Immature natural killer cell (primary cell): ENCODE data around the gene SLITRK6. TPM values are rescaled to one million over a fixed set of nuclear protein-coding genes. Genes with fewer than 3 reads are reported as not detected.
"Not testable (repeated sequence)": the region's sequence is repeated elsewhere in the genome, so short reads cannot be mapped to it uniquely, and the experiment has no call there.

ENCODE experiments used
- DNase-seq, 3 donors: peaks; one replicate each; pipeline ENCODE4 v3.0.0; 2022; ENCODE audit warnings: mixed read lengths in 1 of 3
- H3K27ac Mint-ChIP-seq, 6 donors: one replicate each; pipeline ENCODE4 v1.8.0; 2020; ENCODE audit warnings: mixed read lengths in 6 of 6, mild to moderate bottlenecking in 5 of 6, inconsistent platforms in 4 of 6, moderate library complexity in 3 of 6
- H3K27me3 Mint-ChIP-seq, 3 donors: one replicate each; pipeline ENCODE4 v1.8.0; 2020 to 2021; ENCODE audit warnings: low read depth in 3 of 3, mild to moderate bottlenecking in 3 of 3, mixed read lengths in 3 of 3, moderate library complexity in 3 of 3, inconsistent platforms in 1 of 3
- H3K36me3 Mint-ChIP-seq, 3 donors: one replicate each; pipeline ENCODE4 v1.8.0; 2020; ENCODE audit warnings: mixed read lengths in 3 of 3, inconsistent platforms in 2 of 3, mild to moderate bottlenecking in 2 of 3
- H3K4me1 Mint-ChIP-seq, 2 donors: one replicate each; pipeline ENCODE4 v1.8.0; 2020; ENCODE audit warnings: inconsistent platforms in 2 of 2, mild to moderate bottlenecking in 2 of 2, mixed read lengths in 2 of 2, moderate library complexity in 1 of 2
- H3K4me3 Mint-ChIP-seq, 5 donors: one replicate each; pipeline ENCODE4 v1.8.0; 2020; ENCODE audit warnings: mild to moderate bottlenecking in 5 of 5, mixed read lengths in 5 of 5, inconsistent platforms in 3 of 5, moderate library complexity in 3 of 5
- H3K9me3 Mint-ChIP-seq, 6 donors: one replicate each; pipeline ENCODE4 v1.8.0; 2020; ENCODE audit warnings: mild to moderate bottlenecking in 6 of 6, mixed read lengths in 6 of 6, inconsistent platforms in 4 of 6, moderate library complexity in 3 of 6
- polyA plus RNA-seq, 3 donors: library from polyadenylated mRNA; unstranded; fragments of 300-500 nt; fragmentation: Illumina TruSeq; gene quantifications; one replicate each; pipeline ENCODE4 v1.2.3, GENCODE V29; 2021

Gene SLITRK6
- polyA plus RNA-seq, 3 donors from 2014 or later: not detected

DNA sequence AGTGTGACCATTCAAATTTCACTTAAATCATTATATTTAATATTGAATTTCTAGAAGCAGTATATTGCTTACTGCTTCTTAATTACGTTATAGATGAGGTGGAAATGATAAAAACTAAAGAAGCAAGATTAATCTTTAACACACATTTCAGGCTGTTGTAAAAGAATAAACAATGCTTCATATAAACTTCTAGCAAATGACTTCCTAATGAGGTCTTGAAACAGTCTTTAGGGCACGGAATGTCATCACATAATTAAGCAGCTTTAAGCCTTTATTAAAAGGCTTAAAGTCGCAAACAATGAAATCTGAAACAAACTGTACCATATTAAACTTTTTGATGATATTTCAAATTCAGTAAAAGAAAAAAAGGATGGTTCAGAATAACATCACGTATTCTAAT is 1.9 kb downstream of the SLITRK6 start:
- Mint-ChIP-seq H3K4me3 (no peak overlapping the region), H3K27ac (no peak overlapping the region), H3K36me3 (no peaks in the 10 kb centered on the region), H3K9me3 (peaks cover 0 to 12% (median 3%) of the 10 kb centered on the region in 6 donors), H3K27me3 (no peaks in the 10 kb centered on the region), H3K4me1 (no peaks in the 10 kb centered on the region)
- DNase-seq: no peak

DNA sequence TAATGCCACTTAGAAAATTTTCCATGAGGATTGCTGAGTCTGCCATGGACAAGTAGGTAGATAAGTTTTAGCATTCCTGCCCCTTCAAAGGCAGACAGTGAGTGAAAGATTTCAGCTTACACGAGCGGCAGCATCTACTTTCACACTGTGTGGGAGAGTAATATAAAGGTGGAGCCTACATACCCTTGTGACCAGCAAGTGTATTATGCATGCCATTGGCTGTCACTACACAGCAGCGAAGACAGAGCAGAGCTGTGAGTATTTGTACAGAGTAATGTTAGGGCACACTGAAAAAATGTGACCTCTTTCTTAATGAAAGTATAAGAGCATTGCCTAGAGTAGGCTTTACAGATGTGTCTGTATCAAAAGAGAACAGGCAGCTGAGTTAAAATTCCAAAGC is 14.0 kb downstream of the SLITRK6 start:
- no peaks in the 10 kb centered on the region for H3K27me3 Mint-ChIP-seq
- DNase-seq: no peak

DNA sequence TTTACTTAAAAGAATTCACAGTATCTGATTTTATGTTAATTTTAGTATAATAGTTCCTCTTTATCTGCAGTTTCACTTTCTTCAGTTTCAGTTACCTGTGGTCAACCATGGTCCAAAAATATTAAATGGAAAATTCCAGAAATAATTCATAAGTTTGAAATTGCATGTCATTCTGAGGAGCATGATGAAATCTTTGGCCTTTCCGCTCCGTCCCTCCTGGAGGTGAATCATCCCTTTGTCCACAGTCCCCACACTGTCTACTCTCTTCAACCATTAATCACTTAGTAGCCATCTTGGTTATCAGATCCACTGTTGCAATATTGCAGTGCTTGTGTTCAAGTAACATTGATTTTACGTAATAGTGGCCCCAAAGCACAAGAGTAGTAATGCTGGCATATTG is 26.9 kb downstream of the SLITRK6 start:
- DNase-seq: no peak
- Mint-ChIP-seq H3K4me1 (no peaks in the 10 kb centered on the region), H3K36me3 (no peaks in the 10 kb centered on the region), H3K4me3 (no peak overlapping the region), H3K27me3 (no peaks in the 10 kb centered on the region), H3K9me3 (peaks cover 0 to 24% (median 10%) of the 10 kb centered on the region in 6 donors), H3K27ac (no peak overlapping the region)

More for the DNA sequence above, 14.0 kb downstream of the SLITRK6 start:
- no peak overlapping the region for H3K27ac Mint-ChIP-seq
- no peak overlapping the region for H3K4me3 Mint-ChIP-seq
- no peaks in the 10 kb centered on the region for H3K36me3 Mint-ChIP-seq
- no peaks in the 10 kb centered on the region for H3K4me1 Mint-ChIP-seq
- peaks cover 2 to 19% (median 4%) of the 10 kb centered on the region in 6 donors for H3K9me3 Mint-ChIP-seq

DNA sequence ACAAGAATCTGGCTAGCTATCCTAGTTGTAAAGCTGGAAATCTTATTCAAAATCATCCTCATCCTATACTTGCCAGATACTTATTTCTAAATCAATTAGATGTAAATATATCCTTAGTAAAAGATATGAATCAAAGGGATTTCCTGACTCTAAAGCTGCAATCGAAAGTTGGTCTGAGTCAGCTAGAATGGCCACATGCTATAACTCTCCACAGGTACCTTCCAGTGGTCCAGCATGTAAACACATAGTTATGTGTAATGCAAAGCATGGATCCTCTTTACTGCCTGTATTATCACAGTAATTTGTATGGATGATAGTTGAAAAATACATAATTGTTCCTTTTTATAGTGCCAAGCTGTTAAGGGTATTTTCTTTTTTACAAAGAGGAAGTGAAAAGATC is 27.4 kb downstream of the SLITRK6 start:
- H3K4me1 Mint-ChIP-seq: no peaks in the 10 kb centered on the region
- no peak overlapping the region for H3K27ac Mint-ChIP-seq
- H3K4me3 Mint-ChIP-seq: no peak overlapping the region
- no peaks in the 10 kb centered on the region for H3K36me3 Mint-ChIP-seq
- H3K9me3 Mint-ChIP-seq: peaks cover 0 to 24% (median 10%) of the 10 kb centered on the region in 6 donors
- H3K27me3 Mint-ChIP-seq: no peaks in the 10 kb centered on the region
- no peak for DNase-seq

DNA sequence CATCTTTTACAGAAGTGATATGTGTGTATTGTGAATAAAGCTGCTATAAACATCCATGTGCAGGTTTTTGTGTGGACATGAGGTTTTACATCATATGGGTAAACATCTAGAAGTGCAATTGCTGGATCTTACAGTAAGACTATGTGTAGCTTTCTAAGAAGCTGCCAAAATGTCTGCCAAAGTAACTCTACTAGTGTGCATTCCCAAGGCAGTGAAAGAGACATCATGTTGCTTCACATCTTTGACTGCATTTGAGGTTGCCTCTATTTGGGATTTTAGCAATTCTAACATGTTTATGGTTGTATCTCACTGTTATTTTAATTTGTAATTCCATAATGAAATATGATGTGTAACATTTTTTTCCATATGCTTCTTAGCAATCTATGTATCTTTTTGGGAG is 30.3 kb downstream of the SLITRK6 start:
- H3K4me3 Mint-ChIP-seq: no peak overlapping the region
- H3K27me3 Mint-ChIP-seq: no peaks in the 10 kb centered on the region
- no peaks in the 10 kb centered on the region for H3K36me3 Mint-ChIP-seq
- peaks cover 0 to 22% (median 9%) of the 10 kb centered on the region in 6 donors for H3K9me3 Mint-ChIP-seq
- H3K4me1 Mint-ChIP-seq: no peaks in the 10 kb centered on the region
- DNase-seq: no peak
- H3K27ac Mint-ChIP-seq: no peak overlapping the region

DNA sequence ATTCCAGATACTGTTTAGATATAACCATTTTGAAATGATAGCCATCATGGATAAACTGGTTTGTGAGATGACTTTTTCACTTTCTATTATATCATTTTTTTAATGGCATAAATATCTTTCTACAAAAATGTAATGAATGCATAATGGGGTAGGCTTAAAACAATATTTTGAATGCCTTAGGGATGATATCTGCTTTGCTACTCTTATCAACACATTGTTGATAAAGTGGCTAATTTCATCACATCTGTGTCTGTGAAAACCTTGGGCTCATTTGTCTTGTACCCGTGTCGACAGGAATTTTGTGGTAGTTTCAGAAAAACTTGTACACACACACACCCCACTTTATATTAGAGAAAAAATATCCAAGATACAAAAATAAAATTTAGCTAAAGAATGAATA is 44.1 kb downstream of the SLITRK6 start:
- Mint-ChIP-seq H3K4me3 (no peak overlapping the region), H3K9me3 (peaks cover 0 to 20% (median 1%) of the 10 kb centered on the region in 6 donors), H3K36me3 (no peaks in the 10 kb centered on the region), H3K27me3 (no peaks in the 10 kb centered on the region), H3K4me1 (no peaks in the 10 kb centered on the region), H3K27ac (no peak overlapping the region)
- no peak for DNase-seq

DNA sequence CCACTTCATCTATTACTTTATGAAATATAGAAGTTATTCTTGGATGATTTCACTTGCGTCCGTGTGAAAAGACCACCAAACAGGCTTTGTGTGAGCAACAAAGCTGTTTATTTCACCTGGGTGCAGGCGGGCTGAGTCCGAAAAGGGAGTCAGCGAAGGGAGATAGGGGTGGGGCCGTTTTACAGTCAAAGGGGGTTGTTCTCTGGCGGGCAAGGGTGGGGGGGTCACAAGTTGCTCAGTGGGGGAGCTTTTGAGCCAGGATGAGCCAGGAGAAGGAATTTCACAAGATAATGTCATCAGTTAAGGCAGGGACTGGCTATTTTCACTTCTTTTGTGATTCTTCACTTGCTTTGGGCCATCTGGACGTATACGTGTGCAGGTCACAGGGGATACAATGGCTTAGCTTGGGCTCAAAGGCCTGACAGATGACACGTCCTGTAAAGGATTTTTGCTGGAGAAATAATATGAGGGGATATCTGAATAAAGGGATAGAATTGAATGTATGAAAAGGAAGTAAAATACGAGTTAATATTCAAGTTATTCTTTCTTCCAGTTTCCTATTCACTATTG is 55.9 kb downstream of the SLITRK6 start:
- H3K9me3 Mint-ChIP-seq: peaks cover 3 to 43% (median 13%) of the 10 kb centered on the region in 6 donors
- not testable (repeated sequence) for H3K4me3 Mint-ChIP-seq, DNase-seq

More for the DNA sequence above, 55.9 kb downstream of the SLITRK6 start:
- not testable (repeated sequence) for H3K36me3 Mint-ChIP-seq, H3K27ac Mint-ChIP-seq, H3K27me3 Mint-ChIP-seq, H3K4me1 Mint-ChIP-seq
